Stimulated activated CD4-positive, alpha-beta T cell treated with anti-CD3 and anti-CD28 coated beads, Interleukin-15, amount 100 ng/mL, for 24 hours (primary cell): Measurements from ENCODE around the gene ITM2B.

Experiments used
- DNase-seq: peaks from one replicate; pipeline ENCODE4 v3.0.0-alpha.2; 2020

The ITM2B gene

GRCh38 chr13:48263196-48263595, 30.2 kb downstream of the ITM2B start:
- DNase-seq, result no peak

GRCh38 chr13:48264058-48264457, 31.1 kb downstream of the ITM2B start:
- DNase-seq, result no peak

- peak; percentile 47 for DNase-seq
Measured at GRCh38 chr13:48265217-48265815, 32.3 kb downstream of the ITM2B start.

GRCh38 chr13:48266150-48266549, 33.1 kb downstream of the ITM2B start:
- no peak for DNase-seq

- DNase-seq, result no peak
Measured at GRCh38 chr13:48266701-48267639, 34.0 kb downstream of the ITM2B start.

- no peak for DNase-seq
Measured at GRCh38 chr13:48268019-48268418, 35.0 kb downstream of the ITM2B start.

GRCh38 chr13:48273346-48273745, 40.3 kb downstream of the ITM2B start:
- DNase-seq, result no peak

GRCh38 chr13:48275507-48275906, 42.5 kb downstream of the ITM2B start:
- DNase-seq, result no peak

GRCh38 chr13:48278806-48279205, 45.8 kb downstream of the ITM2B start:
- no peak for DNase-seq

- DNase-seq, result no peak
Measured at GRCh38 chr13:48281556-48281955, 48.5 kb downstream of the ITM2B start.

GRCh38 chr13:48291730-48292129, 58.7 kb downstream of the ITM2B start:
- DNase-seq, result no peak

GRCh38 chr13:48292650-48293049, 59.6 kb downstream of the ITM2B start:
- no peak for DNase-seq

GRCh38 chr13:48294653-48295052, 61.6 kb downstream of the ITM2B start:
- no peak for DNase-seq

GRCh38 chr13:48295271-48295670, 62.3 kb downstream of the ITM2B start:
- no peak for DNase-seq

- no peak for DNase-seq
Measured at GRCh38 chr13:48296528-48296927, 63.5 kb downstream of the ITM2B start.

- DNase-seq, result no peak
Measured at GRCh38 chr13:48297131-48297786, 64.3 kb downstream of the ITM2B start.

GRCh38 chr13:48299591-48299990, 66.6 kb downstream of the ITM2B start:
- DNase-seq, result no peak

- DNase-seq, result no peak
Measured at GRCh38 chr13:48302871-48303358, 69.9 kb downstream of the ITM2B start.

- DNase-seq, result peak; percentile 94
Measured at GRCh38 chr13:48303359-48304142, 70.5 kb downstream of the ITM2B start, which contains the start of gene RB1. Gene RB1 (plus strand): TSS chr13:48303751. CDS start chr13:48303913, 162 bp downstream.

- DNase-seq, result no peak
Measured at GRCh38 chr13:48304143-48304876, 71.3 kb downstream of the ITM2B start.

GRCh38 chr13:48311223-48311622, 78.2 kb downstream of the ITM2B start:
- no peak for DNase-seq
